Hematopoietic multipotent progenitor cell treated with erythropoietin and hydrocortisone succinate and interleukin-3 and kit ligand, for 8 days (in vitro differentiated cells): ENCODE results near the gene CREB3L1.

Experiments used
- DNase-seq: peaks from one replicate; pipeline ENCODE4 v3.0.0-alpha.2; 2015

Gene CREB3L1

DNA sequence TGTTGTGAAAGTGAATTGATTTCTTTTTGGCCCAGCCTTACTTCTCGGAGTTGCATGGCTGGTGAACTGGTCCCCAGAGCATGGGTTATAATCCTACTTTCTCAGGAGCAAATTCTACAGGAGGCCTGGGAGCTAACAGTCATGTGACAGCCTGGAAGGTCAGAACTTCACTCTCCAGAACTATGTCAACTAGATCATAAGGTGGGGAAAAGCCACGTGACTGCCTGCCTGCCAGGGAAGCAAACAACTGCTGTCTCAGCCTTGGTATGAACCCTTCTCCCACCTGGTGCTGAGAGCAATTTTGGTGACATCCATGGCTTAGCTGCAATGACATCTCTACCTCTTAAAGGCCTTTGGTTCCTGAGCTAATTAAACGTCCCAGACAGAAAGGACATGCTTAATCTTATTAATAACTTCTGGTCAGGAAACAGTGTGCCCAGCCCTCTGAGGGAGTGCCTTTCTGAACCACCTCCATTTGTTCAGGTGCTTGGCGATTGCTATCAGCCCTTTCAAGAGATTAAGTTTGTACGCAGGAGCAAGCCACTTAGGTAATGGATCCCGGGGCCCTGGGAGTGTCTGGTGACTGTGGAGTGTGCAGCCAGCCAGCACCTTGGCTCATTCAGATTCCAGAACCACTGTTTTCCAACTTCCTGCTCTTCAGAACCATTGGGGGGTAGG, 1.4 kb upstream of the CREB3L1 start:
- DNase-seq = no peak

DNA sequence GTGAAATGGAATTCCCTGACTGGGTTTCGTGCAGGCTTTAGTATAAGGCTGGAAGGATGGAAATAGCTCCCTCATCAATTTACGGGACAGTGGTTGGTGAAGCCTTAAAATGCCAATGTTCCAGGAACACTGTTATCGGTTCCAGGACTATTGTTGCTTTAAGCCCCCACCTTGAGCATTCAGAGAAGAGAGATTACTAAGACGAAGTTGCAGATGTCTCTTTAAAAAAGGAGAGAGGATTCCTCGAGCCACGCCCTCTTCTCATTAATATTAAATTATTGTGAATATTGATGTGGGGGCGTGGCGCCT, 195 bp upstream of the CREB3L1 start:
- DNase-seq = peak; percentile 46

DNA sequence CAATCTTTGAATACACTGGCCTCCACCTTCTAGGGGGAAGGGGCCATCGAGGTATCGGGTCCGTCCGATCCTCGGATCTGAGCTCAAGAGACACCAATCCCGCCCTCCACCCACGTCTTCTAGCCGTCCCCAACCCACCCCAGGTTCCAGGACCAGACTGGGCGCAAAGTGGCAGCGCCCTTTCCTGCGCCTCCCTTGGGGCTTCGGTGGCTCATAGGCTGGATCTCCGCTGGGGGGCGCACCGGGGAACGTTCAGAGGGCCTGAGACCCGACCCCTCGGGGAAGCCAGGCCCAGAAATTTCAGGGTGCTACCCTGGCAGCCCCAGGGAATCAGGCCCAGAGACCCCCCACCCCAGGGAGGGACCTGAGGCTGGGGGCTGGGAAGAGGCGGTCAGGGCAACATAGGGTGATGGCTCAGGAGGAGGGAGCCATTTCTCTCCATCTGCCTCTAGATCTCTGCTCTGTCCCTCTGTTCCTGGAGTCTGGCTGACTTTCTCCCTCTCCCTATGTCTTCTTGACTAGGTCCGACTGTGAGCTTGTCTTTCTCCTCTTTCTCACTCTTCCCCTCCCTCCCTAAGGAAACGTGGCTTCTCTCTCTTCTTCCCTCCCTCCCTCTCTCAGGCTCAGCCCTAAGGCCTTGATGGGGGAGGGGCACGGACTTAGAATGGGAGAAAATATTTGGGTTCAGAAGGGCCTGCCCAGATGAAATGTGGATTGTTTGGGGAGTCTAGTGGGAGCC, 1.1 kb downstream of the CREB3L1 start:
- DNase-seq = peak; percentile 39

DNA sequence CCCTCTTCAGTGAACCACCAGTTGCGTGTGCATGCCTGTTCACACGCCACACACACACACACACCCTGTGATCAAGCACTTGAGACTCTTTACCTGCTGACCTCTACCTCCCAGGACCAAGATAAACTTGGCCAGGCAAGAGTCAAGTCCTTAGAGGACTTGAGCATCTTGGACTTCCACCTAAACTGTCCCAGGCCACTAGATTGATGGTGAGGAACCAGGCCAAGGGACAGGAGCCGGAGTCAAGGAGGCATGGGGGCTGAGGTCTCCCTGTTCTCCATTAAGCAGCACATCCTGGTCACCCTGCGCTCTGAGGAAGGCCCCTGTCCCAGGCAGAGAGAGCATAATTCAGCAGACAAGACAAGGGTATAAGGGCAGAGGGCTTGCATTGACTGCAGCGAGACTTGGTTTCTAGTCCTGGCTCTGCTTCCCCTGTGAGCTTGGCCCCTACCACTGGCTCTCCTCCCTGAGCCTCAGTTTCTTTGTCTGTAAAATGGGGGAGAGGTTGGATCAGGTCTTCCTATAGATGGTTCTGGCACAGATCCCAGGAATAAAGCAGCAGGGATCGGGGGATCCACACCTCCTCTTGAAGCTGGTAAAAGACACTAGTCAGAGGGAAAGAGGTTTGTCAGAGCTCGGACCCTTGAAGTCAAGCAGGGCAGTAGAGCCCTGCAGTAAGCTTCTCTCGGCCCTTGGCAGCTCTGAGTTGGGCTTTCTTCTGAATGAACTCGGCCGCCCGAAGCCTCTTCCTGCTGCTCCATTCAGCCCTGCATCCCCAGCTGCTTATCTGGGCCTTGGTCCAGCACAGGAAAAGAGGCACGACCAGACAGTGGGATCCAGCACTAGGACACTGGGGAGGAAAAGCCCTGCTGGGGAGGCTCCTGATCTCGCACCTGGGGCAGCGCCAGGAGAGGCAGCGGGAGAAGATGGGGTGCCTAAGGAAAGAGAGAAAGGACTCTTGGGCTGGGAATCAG, 2.0 kb downstream of the CREB3L1 start:
- DNase-seq = no peak

DNA sequence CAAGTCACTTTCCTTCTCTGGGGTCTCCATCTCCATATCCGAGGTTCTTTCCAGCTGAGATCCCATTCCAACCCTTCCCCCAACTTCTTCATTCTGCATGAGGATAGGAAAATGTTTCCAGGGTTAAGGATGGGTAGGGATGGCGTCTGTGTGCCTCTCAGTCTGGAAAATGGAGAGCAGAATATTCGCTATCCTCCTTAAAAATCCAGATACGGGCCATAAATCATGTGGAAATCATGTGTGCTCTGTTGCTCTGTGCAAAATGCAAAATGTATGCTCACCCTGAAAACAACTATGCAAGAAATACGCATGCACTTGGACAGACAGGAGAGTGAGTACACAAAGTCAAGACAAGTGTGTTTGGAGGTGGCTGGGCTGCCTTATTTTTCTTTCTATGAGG, 3.2 kb downstream of the CREB3L1 start:
- DNase-seq = no peak

DNA sequence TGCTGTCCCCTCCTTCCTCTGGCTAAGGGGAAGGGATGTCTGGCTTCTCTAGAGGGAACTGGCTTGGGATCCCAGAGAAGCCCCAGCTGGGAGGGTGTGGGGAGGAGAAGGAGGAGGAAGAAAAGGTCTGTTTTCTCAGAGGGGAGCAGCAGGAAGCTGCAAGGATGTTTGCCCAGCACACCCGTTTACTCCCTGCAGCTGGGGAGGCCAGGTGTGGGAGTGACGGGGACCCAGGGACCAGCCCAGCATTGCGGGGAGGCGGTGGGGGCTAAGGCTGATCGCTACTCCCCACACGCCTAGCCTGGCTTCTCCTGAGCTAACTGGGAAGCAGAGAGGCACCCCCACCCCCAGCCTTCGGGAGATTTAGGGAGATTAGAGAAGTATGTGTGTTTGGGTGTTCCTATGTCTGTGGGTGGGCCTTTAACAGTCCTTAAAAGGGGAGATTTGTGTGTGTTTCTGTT, 3.9 kb downstream of the CREB3L1 start:
- DNase-seq = no peak

DNA sequence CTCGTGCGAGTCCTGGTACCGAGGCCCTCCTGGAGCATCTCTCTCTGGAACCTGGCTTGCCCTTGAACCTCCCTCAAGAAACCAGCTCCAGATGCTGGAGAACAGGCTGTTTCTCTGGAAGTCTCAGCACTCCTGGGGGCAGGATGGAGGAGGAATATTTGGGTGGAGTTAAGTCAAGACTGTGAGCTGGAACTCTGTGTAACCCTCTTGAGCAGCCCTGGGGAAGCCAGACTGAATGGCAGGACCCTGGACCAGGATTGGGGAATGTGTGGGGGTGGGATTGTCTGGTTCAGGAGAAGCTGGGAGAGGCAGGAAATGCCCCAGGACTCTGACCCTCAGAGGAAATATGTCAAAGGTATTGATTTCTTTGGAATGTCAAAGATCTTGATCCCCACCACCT, 7.7 kb downstream of the CREB3L1 start:
- DNase-seq = no peak

DNA sequence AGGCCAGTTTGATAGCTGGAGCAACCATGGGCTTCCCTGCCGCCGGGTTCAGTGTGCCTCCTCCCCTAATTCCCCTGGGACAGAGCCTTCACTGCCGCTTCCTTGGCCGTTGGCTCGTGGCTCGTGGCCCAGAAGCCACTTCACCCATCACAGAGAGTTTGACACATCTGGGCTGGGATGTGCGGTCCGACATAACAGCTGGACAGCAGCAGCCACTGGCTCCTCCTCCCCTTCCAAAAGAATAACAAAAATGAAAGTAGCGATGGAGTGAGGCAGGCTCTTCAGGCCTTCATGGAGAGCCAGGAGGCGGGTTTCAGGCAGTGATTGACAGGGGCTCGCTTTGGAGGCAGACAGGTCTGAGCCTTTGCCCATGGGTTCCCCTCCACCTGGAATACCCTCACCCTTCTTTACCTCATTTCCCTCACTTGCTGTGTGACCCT, 8.2 kb downstream of the CREB3L1 start:
- DNase-seq = no peak

DNA sequence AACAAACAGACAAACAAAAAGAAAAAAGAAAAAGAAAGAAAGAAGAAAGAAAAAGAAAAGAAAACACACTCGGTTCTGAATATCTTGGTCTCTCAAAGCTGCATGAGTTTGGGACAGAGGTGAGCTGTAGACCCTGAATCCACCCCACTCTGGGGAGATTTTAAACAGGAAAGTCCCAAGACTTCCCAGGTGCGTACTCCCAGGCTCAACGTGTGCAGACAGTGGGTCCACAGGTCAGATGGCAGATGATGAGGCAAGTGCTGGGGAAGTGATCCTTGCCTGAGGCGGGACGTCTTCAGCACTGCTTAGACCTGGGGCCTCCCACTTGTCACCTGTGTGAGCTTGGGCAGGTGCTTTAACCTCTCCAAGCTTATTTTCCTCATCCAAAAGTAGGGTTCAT, 9.3 kb downstream of the CREB3L1 start:
- no peak for DNase-seq

DNA sequence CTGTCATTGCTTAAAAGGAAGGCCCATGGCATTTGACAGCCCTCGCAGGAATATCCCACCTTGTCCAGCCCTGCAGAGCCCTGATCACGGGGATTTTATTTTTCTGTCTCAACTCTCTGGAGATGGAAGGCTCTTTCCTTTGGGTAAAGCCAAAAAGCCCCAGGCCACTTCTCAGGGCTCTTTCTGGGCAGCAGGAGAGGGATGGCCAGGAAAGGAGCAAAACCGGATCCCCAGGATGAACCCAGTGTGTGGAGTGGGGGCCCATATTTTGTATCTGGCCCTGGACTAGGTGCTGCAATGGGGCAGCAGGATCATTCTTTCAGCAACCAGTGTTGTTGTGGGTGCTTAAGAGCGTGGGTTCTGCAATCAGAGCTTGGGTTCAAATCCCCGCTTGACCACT, 11.0 kb downstream of the CREB3L1 start:
- DNase-seq = no peak

DNA sequence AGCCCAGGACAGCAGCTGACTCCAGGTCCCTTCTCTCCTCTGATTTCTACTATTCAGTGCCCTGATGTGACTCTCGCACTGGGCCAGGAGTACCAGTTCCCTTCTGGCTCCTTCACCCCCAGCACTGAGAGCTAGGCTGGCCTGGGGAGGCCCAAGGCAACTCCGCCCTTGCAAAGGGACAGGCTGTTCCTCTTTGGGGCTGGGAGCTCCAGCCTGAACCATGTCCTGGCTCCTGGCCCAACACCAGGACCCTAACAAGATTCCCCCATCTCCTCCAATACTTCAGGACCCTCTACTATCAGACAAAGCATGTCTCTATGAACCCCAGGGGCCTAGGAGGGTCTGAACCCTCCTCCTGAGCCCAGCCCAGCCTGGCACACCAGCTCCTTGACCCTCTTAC, 12.5 kb downstream of the CREB3L1 start:
- no peak for DNase-seq

DNA sequence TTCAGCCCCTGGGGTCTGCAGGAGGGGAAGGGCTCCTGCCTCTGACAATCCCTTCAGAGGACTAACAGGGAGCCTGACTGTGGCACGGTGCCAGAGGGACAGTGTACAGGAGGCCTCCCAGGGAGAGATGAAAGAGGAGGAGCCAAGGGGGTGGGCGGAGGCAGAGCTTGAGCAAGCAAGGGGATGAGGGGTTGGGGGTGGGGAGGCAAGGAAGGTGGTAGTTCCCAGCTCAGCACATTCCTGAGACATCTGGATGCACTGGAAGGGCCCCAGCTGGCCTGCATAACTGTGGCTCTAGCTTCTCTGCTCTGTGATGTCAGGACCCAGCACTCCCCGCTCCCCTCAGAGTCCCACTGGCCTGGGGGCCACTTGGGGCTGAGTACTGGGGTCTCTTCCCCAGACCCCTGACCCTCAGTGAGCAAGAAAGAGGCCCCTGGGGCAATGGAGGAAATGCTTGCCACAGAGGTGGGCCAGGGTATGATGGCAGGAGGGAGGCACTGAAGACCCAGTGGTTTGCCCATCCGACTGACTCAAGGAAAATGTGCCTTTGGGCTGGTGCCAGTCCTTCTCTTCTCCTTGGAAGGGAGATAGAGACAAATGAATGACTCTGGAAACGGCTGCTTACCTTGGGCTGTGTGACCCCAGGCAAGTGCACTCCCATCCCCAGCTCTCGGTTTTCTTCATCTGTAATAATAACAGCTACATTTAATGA, 13.3 kb downstream of the CREB3L1 start:
- DNase-seq = peak; percentile 35

DNA sequence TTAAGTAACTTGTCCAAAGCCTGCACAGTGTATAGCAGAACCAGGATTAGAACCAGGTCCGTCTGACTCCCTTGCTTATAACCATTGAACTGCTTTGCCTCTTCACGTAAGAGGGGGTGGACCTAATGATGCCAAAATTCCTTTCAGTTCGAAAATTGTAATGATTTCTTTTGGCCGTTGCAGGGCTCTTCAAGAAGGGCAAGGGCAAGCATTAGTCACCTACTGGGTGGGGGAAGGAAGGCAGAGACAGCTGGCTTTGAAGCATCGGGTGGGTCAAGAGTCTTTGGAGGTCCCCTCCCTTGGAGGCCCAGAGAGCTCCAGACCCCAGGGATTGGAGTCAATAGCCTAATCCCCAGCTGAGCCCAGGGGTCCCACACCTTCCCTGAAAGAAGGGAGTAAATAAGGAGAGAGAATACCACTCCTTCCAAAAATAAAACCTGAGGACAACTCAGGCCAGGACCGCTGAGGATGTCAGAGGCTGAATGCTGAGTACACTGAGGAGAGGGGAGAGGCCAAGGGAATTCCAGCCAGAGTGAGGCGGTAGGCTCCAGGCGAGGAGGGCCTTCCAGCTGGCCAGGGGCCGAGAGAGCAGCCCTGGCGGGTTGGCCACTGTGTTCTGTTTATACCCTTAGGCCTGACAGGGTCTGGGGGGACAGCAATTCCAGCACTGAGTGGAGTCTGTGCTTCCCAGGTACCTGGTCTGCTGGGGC, 14.1 kb downstream of the CREB3L1 start:
- no peak for DNase-seq

DNA sequence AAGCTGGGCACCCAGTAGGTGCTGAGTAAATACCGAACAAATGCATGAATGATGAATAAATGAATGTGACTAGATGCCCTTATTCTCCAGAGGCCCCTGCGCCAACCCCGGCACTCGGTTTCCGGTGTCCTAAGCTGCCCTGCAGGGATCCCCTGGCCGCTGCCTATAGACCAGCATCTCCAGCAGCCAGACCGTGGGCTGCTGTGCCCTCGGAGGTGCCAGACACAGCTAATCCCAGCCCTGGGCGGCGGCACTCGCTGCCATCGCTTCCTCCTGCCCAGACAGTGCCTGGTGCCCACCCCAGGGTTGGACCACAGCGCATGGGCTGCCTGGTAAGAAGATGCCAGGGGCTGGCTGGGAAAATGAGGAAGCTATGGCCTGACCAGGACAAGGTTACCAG, 15.6 kb downstream of the CREB3L1 start:
- no peak for DNase-seq

DNA sequence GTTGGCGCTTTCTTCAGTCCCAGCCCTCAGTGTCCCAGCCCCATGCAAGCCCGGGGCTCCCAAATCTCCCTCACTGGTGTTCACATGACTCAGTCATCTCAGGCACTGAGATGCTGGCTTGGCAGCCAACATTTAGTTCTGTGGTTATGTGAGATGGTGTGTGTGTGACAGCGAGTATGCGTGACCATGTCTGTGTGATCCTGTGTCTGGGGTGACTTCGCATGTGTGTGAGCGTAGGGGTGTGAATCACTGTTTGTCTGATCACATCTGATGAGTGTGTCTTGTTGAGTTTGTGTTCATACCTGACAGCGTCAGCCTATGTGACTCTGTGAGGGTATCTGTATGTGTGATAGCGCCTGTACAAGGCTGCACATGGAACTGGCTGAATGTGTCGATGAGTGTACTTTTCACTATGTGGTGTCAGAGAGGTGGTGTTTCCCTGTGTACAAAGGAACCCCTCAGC, 16.2 kb downstream of the CREB3L1 start:
- DNase-seq = no peak

DNA sequence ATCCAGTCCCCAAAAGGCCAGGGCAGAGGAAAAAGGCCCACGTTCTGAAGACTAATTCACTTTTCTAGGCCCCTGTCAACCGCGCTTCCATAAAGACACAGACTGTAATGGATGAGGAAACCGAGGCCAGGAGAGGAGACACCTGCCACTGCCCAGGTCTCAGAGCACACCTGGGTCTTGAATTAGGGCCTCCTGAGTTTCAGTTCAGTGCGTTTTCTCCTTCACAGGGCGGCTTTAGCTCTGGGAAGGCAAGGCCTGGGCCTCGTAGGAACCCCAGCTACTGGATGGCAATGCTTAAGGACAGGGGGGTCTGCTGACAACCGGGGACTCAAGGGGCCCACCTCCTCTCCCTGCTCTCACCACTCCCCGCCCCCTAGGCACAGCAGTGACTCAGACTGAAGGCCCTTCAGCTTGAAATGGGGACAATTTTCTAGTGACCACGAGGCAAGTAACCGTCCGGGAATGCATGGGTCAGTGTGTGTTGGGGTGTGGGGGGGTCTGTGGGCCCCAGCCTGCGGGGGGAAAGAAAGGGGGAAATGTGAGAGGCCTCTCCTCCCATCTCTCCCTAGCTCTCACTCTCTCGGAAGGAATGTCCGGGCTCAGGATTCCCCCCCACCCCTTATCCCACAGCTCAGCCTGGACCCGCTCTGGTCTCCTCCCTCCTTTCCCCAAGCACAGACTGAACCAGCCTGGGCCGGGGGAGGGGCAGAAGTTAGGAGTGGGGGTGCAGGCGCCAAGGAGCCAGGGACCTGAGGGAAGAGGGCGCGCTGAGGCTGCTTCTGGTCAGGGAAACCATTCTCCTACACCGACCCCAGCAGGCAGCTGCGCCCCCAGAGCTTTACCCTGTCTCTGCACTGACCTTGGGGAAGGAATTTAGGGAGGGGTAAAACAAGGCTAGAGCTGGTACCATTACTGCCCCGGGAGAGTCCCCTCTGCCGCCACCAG, 17.2 kb downstream of the CREB3L1 start:
- DNase-seq = no peak

DNA sequence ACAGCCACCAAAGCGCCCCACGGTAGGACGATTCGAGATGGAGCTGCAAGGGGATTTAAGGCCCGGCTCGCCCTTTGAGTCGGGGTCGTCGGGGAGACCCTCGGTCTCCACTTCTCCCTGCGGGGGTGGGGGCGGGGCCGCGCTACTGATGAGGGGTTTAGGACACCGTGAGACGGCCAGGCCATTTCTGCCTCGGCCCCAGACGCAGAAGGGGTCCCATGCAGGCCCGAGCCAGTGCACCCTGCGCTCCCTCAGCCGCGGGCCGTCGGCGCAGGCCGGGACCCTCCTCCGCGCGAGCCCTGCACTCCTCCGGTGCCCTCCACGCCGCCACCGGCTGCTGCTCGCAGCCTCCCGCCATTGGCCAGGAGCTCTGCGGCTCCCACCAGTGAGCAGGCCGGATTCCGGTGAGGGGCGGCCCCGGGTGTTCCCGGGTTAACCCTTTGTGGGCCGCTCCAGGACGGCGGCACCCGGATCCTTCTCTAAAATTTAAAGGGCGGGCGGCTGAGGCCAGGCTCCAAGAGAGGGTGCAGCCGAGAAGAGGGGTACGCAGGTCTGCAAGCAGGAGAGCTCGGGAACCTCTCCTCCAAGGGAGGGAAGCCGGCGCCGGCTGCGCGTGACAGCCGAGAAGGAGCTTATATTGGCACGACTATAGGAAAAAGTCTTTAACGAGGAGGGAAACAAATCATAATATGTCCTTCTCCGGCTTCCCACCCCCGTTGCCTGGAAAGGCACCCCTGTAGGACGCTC, 18.0 kb downstream of the CREB3L1 start:
- DNase-seq = peak; percentile 74

DNA sequence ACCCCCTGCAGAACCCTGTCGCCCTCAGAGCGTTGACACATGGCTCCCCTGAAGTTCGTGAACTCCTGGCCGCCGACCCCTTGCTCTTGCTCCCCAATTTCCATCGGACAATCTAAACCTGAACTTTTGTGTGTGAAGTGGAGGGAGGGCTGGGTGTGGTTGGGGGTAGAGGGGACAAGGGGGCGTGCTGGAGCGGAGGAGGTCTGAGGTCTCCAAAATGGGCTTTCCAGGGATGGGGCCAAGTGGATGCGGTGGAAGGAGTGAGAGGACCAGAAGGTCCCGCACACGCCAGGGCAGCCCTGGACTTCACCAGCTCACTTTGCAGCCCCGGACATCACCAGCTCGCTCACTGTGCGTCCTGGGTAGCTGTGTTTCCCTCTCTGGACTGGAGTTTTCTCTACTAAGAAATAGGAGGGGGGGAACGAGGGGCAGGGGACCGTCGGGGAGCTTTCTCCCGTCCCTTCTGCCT, 18.6 kb downstream of the CREB3L1 start:
- DNase-seq = no peak

DNA sequence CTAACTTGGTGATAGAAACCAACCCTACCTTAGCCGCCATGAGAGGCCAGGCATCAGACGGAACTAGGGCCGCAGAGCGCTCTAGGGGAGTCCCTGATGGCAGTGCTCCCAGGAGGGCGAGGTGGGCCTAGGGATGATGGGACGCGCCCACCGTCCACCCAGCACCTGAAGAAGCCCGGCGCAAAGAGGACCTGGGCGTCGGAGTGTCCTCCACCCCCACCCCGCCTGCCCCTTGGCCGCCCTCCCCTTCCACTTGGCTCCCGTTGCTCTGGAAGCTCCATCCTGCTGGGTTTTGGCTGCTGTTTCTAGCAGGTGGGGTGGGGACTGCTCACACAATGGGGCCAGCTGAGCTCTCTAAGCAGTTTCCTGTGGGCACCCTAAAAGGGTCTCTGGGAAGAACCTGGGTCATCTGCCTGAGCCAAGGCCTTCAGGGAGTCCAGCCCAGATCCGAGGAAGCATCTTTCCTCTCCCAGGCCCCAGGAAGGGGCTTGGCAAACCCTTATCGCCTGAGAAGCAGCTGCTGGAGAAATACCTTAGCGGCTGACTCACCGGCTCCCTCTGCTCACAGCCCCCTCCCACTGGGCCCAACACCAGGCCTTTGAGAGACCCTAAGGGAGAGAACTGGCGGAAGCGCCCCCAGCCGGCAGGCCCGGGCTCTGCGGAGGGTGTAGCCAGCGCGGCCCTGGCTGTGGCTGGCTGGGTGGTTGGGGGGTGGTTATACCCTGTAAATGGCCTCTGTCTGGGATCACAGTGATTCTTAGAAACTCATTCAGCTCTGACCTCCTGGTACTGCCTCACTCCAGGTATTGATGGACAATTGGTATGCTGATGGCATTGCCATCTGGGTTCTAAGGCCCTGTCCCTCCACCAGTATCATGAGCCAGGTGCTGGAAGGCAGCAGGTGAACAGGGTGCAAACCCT, 19.3 kb downstream of the CREB3L1 start:
- peak; percentile 53 for DNase-seq
